ENCODE data around the gene RALGPS1.

Gene RALGPS1

GRCh38 chr9:127033789-127034188 is 119.2 kb downstream of the RALGPS1 start:
- in situ Hi-C loops (cut with HindIII; ENCODE audit: low pct_ligation_motif_present, low pct_unique_long_range_greater_than_20kb, low sequenced_read_pairs), result no loop called here
- DNase-seq, result no peak

- DNase-seq, result no peak
- in situ Hi-C loops (cut with HindIII; ENCODE audit: low pct_ligation_motif_present, low pct_unique_long_range_greater_than_20kb, low sequenced_read_pairs), result no loop called here
These were observed 120.1 kb downstream of the RALGPS1 start for GRCh38 chr9:127034691-127035090.

- no peak for DNase-seq
- in situ Hi-C loops (cut with HindIII; ENCODE audit: low pct_ligation_motif_present, low pct_unique_long_range_greater_than_20kb, low sequenced_read_pairs), result no loop called here
These were observed 120.8 kb downstream of the RALGPS1 start for GRCh38 chr9:127035423-127035822.

GRCh38 chr9:127035948-127036347 is 121.4 kb downstream of the RALGPS1 start:
- in situ Hi-C loops (cut with HindIII; ENCODE audit: low pct_ligation_motif_present, low pct_unique_long_range_greater_than_20kb, low sequenced_read_pairs), result no loop called here
- no peak for DNase-seq

GRCh38 chr9:127036437-127036836 is 121.9 kb downstream of the RALGPS1 start:
- in situ Hi-C loops (cut with HindIII; ENCODE audit: low pct_ligation_motif_present, low pct_unique_long_range_greater_than_20kb, low sequenced_read_pairs), result no loop called here
- no peak for DNase-seq

- no peak for DNase-seq
- in situ Hi-C loops (cut with HindIII; ENCODE audit: low pct_ligation_motif_present, low pct_unique_long_range_greater_than_20kb, low sequenced_read_pairs), result no loop called here
These were observed 123.9 kb downstream of the RALGPS1 start for GRCh38 chr9:127038531-127038930.

GRCh38 chr9:127039492-127039891 is 124.9 kb downstream of the RALGPS1 start:
- DNase-seq, result no peak
- in situ Hi-C loops (cut with HindIII; ENCODE audit: low pct_ligation_motif_present, low pct_unique_long_range_greater_than_20kb, low sequenced_read_pairs), result no loop called here

GRCh38 chr9:127045148-127045547 is 130.6 kb downstream of the RALGPS1 start:
- DNase-seq, result no peak
- in situ Hi-C loops (cut with HindIII; ENCODE audit: low pct_ligation_motif_present, low pct_unique_long_range_greater_than_20kb, low sequenced_read_pairs), result no loop called here

- in situ Hi-C loops (cut with HindIII; ENCODE audit: low pct_ligation_motif_present, low pct_unique_long_range_greater_than_20kb, low sequenced_read_pairs), result no loop called here
- DNase-seq, result no peak
These were observed 133.4 kb downstream of the RALGPS1 start for GRCh38 chr9:127047971-127048370.

- in situ Hi-C loops (cut with HindIII; ENCODE audit: low pct_ligation_motif_present, low pct_unique_long_range_greater_than_20kb, low sequenced_read_pairs), result no loop called here
- peak; percentile 77 for DNase-seq
These were observed 134.5 kb downstream of the RALGPS1 start for GRCh38 chr9:127049044-127049443.

- no peak for DNase-seq
- in situ Hi-C loops (cut with HindIII; ENCODE audit: low pct_ligation_motif_present, low pct_unique_long_range_greater_than_20kb, low sequenced_read_pairs), result no loop called here
These were observed 135.0 kb downstream of the RALGPS1 start for GRCh38 chr9:127049581-127049980.

- no peak for DNase-seq
- in situ Hi-C loops (cut with HindIII; ENCODE audit: low pct_ligation_motif_present, low pct_unique_long_range_greater_than_20kb, low sequenced_read_pairs), result no loop called here
These were observed 135.6 kb downstream of the RALGPS1 start for GRCh38 chr9:127050152-127050551.

GRCh38 chr9:127050591-127051001 is 136.0 kb downstream of the RALGPS1 start:
- DNase-seq, result no peak

GRCh38 chr9:127051881-127052595 is 137.5 kb downstream of the RALGPS1 start:
- in situ Hi-C loops (cut with HindIII; ENCODE audit: low pct_ligation_motif_present, low pct_unique_long_range_greater_than_20kb, low sequenced_read_pairs), result no loop called here
- no peak for DNase-seq

More at GRCh38 chr9:127050591-127051001, 136.0 kb downstream of the RALGPS1 start:
- in situ Hi-C loops (cut with HindIII; ENCODE audit: low pct_ligation_motif_present, low pct_unique_long_range_greater_than_20kb, low sequenced_read_pairs), result no loop called here

- DNase-seq, result no peak
- in situ Hi-C loops (cut with HindIII; ENCODE audit: low pct_ligation_motif_present, low pct_unique_long_range_greater_than_20kb, low sequenced_read_pairs), result no loop called here
These were observed 138.7 kb downstream of the RALGPS1 start for GRCh38 chr9:127053057-127053821.

- DNase-seq, result no peak
- in situ Hi-C loops (cut with HindIII; ENCODE audit: low pct_ligation_motif_present, low pct_unique_long_range_greater_than_20kb, low sequenced_read_pairs), result no loop called here
These were observed 139.4 kb downstream of the RALGPS1 start for GRCh38 chr9:127053960-127054359.

GRCh38 chr9:127055745-127056402 is 141.3 kb downstream of the RALGPS1 start:
- DNase-seq, result no peak

GRCh38 chr9:127056446-127056845 is 141.9 kb downstream of the RALGPS1 start:
- DNase-seq, result no peak
- in situ Hi-C loops (cut with HindIII; ENCODE audit: low pct_ligation_motif_present, low pct_unique_long_range_greater_than_20kb, low sequenced_read_pairs), result no loop called here

More at GRCh38 chr9:127055745-127056402, 141.3 kb downstream of the RALGPS1 start:
- in situ Hi-C loops (cut with HindIII; ENCODE audit: low pct_ligation_motif_present, low pct_unique_long_range_greater_than_20kb, low sequenced_read_pairs), result no loop called here

GRCh38 chr9:127058011-127058644 is 143.5 kb downstream of the RALGPS1 start:
- in situ Hi-C loops (cut with HindIII; ENCODE audit: low pct_ligation_motif_present, low pct_unique_long_range_greater_than_20kb, low sequenced_read_pairs), result no loop called here
- no peak for DNase-seq
